ENCODE measurements around the gene EIF1AY.

DNA sequence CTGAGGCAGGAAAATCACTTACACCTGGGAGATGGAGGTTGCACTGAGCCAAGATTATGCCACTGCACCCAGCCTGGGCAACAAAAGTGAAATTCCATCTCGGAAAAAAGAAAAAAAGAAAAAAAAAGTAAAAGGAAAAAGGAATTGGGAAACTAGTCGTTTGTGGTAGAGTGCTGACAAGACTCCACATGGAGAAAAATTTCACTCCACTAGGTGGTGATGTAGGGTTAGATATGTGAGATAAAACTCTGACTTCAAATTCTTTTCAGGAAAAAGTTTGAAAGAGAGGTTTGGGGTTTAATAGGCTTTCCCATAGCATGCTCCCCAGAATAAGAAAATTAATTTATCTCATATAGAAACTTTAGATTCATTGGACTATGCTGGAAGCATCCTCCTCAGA is 16.9 kb upstream of the EIF1AY start:
- TF ChIP-seq, protein P1, sequence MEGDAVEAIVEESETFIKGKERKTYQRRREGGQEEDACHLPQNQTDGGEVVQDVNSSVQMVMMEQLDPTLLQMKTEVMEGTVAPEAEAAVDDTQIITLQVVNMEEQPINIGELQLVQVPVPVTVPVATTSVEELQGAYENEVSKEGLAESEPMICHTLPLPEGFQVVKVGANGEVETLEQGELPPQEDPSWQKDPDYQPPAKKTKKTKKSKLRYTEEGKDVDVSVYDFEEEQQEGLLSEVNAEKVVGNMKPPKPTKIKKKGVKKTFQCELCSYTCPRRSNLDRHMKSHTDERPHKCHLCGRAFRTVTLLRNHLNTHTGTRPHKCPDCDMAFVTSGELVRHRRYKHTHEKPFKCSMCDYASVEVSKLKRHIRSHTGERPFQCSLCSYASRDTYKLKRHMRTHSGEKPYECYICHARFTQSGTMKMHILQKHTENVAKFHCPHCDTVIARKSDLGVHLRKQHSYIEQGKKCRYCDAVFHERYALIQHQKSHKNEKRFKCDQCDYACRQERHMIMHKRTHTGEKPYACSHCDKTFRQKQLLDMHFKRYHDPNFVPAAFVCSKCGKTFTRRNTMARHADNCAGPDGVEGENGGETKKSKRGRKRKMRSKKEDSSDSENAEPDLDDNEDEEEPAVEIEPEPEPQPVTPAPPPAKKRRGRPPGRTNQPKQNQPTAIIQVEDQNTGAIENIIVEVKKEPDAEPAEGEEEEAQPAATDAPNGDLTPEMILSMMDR (IDR thresholded peaks at IDR 0.05) = peak in 2 of 6 experiments; percentile 52 to 59
- no peak for TF ChIP-seq POLR2A (IDR thresholded peaks at IDR 0.05)

All from adrenal gland (tissue), 5 donors.